Omental fat pad (tissue), 4 donors: ENCODE data around the gene PSMC4. TPM values are rescaled to one million over a fixed set of nuclear protein-coding genes. Genes with fewer than 3 reads are reported as not detected.
A peak's percentile ranks its signal among the peaks of the same experiment; 100 is the strongest.

Experiments used
- ATAC-seq: fragments of 150-250 bp; one replicate; pipeline ENCODE4 v1.9.1; 2016; ENCODE audit warnings: mild to moderate bottlenecking, moderate library complexity; ENCODE audit not compliant: low FRiP score
- DNase-seq: peaks from one replicate; pipeline ENCODE4 v3.0.0-alpha.2; 2019; ENCODE audit warnings: low spot score
- total RNA-seq, 4 donors: library from RNA; depleted of rRNA; stranded (reverse); fragments of >200 nt; gene quantifications; one replicate each; pipeline ENCODE4 v1.1.0, GENCODE V29; 2016
- TF ChIP-seq, protein P1 (sequence below), 3 donors: fragments of 450-650 bp; IDR thresholded peaks; one replicate each; pipeline ENCODE4 v1.5.1; 2016 to 2017; ENCODE audit warnings: antibody characterized with exemption in 3 of 3, mild to moderate bottlenecking in 3 of 3, moderate library complexity in 2 of 3

Gene PSMC4
- total RNA-seq, 4 donors from 2014 or later: 52.6 to 141 (median 75.4) TPM

GRCh38 chr19:39987596-39987995 lies 16.6 kb downstream of the PSMC4 start:
- no peak for ATAC-seq
- DNase-seq: no peak
- TF ChIP-seq, protein P1, sequence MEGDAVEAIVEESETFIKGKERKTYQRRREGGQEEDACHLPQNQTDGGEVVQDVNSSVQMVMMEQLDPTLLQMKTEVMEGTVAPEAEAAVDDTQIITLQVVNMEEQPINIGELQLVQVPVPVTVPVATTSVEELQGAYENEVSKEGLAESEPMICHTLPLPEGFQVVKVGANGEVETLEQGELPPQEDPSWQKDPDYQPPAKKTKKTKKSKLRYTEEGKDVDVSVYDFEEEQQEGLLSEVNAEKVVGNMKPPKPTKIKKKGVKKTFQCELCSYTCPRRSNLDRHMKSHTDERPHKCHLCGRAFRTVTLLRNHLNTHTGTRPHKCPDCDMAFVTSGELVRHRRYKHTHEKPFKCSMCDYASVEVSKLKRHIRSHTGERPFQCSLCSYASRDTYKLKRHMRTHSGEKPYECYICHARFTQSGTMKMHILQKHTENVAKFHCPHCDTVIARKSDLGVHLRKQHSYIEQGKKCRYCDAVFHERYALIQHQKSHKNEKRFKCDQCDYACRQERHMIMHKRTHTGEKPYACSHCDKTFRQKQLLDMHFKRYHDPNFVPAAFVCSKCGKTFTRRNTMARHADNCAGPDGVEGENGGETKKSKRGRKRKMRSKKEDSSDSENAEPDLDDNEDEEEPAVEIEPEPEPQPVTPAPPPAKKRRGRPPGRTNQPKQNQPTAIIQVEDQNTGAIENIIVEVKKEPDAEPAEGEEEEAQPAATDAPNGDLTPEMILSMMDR (IDR thresholded peaks at IDR 0.05): no peak

GRCh38 chr19:39993605-39994004 lies 22.6 kb downstream of the PSMC4 start:
- ATAC-seq (no peak), DNase-seq (no peak)
- TF ChIP-seq, protein P1 (IDR thresholded peaks at IDR 0.05): no peak

DNA sequence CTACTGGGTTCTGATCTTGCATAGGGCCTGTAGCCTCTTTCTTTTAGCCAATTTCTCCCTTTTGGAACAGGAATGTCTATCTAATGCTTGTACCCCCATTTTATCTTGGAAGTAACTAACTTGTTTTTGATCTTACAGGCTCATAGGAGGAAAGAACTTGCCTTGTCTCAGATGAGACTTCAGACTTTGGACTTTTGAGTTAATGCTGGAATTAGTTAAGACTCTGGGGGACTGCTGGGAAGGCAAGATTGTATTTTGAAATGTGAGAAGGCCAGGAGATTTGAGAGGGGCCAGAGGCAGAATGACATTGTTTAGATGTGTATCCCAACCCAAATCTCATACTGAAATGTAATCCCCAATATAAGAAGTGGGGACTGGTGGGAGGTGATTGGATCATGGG lies 23.4 kb downstream of the PSMC4 start:
- ATAC-seq (no peak), DNase-seq (no peak)
- TF ChIP-seq, protein P1 (IDR thresholded peaks at IDR 0.05): no peak

DNA sequence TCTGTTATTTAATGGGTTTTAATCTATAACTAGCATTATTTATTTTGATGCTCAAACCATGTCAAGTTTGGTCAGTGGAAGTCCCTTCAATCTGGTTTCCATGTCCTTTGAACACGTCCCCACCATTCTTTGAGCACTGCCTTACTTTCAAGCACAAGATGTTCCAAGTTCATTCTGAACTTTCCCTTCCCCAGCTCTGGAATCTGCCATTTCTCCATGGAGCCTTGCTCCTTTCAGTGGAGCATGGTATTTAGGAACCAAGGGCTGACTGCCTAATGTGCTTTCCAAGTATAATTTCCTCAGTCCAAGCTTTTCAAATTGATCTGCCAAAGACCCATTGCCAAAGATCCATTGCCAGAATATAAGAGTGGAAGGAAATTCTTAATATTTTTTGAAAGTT lies 24.8 kb downstream of the PSMC4 start:
- DNase-seq (no peak), ATAC-seq (no peak)
- TF ChIP-seq, protein P1 (IDR thresholded peaks at IDR 0.05): no peak

DNA sequence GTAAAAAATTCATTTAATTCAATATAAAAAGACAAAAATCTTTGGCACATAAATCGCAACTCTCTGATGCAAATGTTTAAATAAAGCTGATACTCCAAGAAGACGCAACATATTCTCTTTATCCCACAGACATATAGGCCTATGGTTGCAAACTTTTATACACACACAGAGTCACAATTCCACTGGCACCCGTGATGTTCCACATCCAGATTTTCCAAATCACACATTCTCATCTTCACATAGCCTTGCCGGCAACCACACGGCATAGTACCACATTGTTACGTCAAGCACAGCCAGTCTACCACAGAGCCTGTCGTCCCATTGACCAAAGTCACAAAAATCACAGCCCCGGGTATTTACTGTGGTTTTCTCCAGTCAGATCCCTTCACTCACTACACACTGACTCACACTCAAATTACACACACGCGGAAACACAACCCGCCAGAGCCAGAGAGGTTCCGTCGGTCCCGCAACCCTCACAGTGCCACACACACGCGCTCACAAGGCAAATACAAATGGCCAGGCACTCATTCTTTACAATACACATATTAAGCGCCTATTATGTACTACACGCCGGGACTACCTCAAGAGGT lies 25.3 kb downstream of the PSMC4 start:
- ATAC-seq (peak; percentile 42), DNase-seq (no peak)
- TF ChIP-seq, protein P1 (IDR thresholded peaks at IDR 0.05): no peak

- TF ChIP-seq, protein P1 (IDR thresholded peaks at IDR 0.05): no peak
- ATAC-seq (peak; percentile 96), DNase-seq (peak; percentile 76)
Observed at GRCh38 chr19:39996811-39997637, 26.1 kb downstream of the PSMC4 start, which contains the start of gene ZNF546. Gene ZNF546, plus strand, starts transcription at chr19:39997060. Its CDS starts 1,267 bp downstream, at chr19:39998327.
